Measurements from ENCODE around the gene CNIH2. TPM values are rescaled to one million over a fixed set of nuclear protein-coding genes. Genes with fewer than 3 reads are reported as not detected.

Gene CNIH2
- total RNA-seq, 2 experiments from 2014 or later: 4.1 to 6.2 TPM

- peak in 1 of 14 experiments; percentile 16 for DNase-seq
- Mint-ChIP-seq H3K27ac (no peak overlapping the region), H3K27me3 (no peaks in the 10 kb centered on the region), H3K4me1 (ENCODE audit: low read depth) (peaks cover 31% of the 10 kb centered on the region), H3K4me3 (no peak overlapping the region), H3K36me3 (ENCODE audit: low read depth) (peaks cover 9% of the 10 kb centered on the region), H3K9me3 (no peaks in the 10 kb centered on the region)
- Histone ChIP-seq H3K27ac (ENCODE audit: low read depth in 1 of 2, low read length in 2 of 2) (no peak overlapping the region), H3K4me3 (ENCODE audit: low read length) (no peak overlapping the region), H3K27me3 (ENCODE audit: control insufficient read depth in 1 of 2, insufficient read depth in 2 of 2, low read length in 2 of 2) (no peaks in the 10 kb centered on the region), H3K4me1 (ENCODE audit: insufficient read depth, low read length) (peaks cover 45% of the 10 kb centered on the region), H3K9me3 (ENCODE audit: control insufficient read depth in 1 of 2, insufficient read depth in 1 of 2, low read length in 2 of 2) (no peaks in the 10 kb centered on the region), H3K36me3 (ENCODE audit: insufficient read depth, low read length) (peaks cover 6% of the 10 kb centered on the region)
- ChIA-PET CTCF (interaction anchor here (4.0 kb wide), 1 partner anchor 20 kb away, joined by 30 read pairs; no protein-coding TSS in a partner anchor), POLR2A (no interaction called here)
- ATAC-seq (ENCODE audit: poor library complexity): no peak
- intact Hi-C loops (cut with DNase I, micrococcal nuclease): no loop called here
- no peak for TF ChIP-seq CTCF (IDR thresholded peaks at IDR 0.05)
Observed at GRCh38 chr11:66332371-66333219, 54.6 kb downstream of the CNIH2 start.

- CTCF ChIA-PET: interaction anchor here (1.0 kb wide), 1 partner anchor 55 kb away, joined by 4 read pairs; no protein-coding TSS in a partner anchor
- intact Hi-C loops (cut with DNase I, micrococcal nuclease): no loop called here
- no peak overlapping the region for H3K27ac Mint-ChIP-seq
- ATAC-seq (ENCODE audit: poor library complexity) (no peak), DNase-seq (peak in 1 of 14 experiments; percentile 18)
- no peaks in the 10 kb centered on the region for H3K9me3 ChIP-seq (ENCODE audit: control insufficient read depth in 1 of 2, insufficient read depth in 1 of 2, low read length in 2 of 2)
- H3K4me1 ChIP-seq (ENCODE audit: insufficient read depth, low read length): peaks cover 37% of the 10 kb centered on the region
- peaks cover 12% of the 10 kb centered on the region for H3K36me3 ChIP-seq (ENCODE audit: insufficient read depth, low read length)
- no peaks in the 10 kb centered on the region for H3K9me3 Mint-ChIP-seq
- H3K4me3 Mint-ChIP-seq: no peak overlapping the region
- H3K36me3 Mint-ChIP-seq (ENCODE audit: low read depth): peaks cover 9% of the 10 kb centered on the region
- POLR2A ChIA-PET: interaction anchor here (0.6 kb wide), 1 partner anchor 1110 kb away, joined by 3 read pairs; no protein-coding TSS in a partner anchor
- H3K27me3 ChIP-seq (ENCODE audit: control insufficient read depth in 1 of 2, insufficient read depth in 2 of 2, low read length in 2 of 2): no peaks in the 10 kb centered on the region
- no peaks in the 10 kb centered on the region for H3K27me3 Mint-ChIP-seq
- no peak overlapping the region for H3K4me3 ChIP-seq (ENCODE audit: low read length)
- TF ChIP-seq CTCF (IDR thresholded peaks at IDR 0.05): no peak
- H3K27ac ChIP-seq (ENCODE audit: low read depth in 1 of 2, low read length in 2 of 2): no peak overlapping the region
- H3K4me1 Mint-ChIP-seq (ENCODE audit: low read depth): peaks cover 23% of the 10 kb centered on the region
Observed at GRCh38 chr11:66333220-66333877, 55.4 kb downstream of the CNIH2 start.

Other genes with a start within 250 kb of the CNIH2 start
- not detected for gene GAL3ST3, start 229.0 kb upstream of the CNIH2 start, total RNA-seq
- gene SF3B2, start 225.8 kb upstream of the CNIH2 start, total RNA-seq: 100 to 1,000 TPM; 182 to 196 TPM
- gene PACS1, start 207.9 kb upstream of the CNIH2 start, total RNA-seq: 100 to 1,000 TPM; 179 to 183 TPM
- 10 to 100 TPM; 28.6 to 30.0 TPM for gene KLC2, start 20.5 kb upstream of the CNIH2 start, total RNA-seq
- 10 to 100 TPM; 27.4 to 29.4 TPM for gene RAB1B, start 9.5 kb upstream of the CNIH2 start, total RNA-seq
- gene YIF1A, start 11.0 kb downstream of the CNIH2 start, total RNA-seq: 10 to 100 TPM; 17.4 to 21.1 TPM
- gene TMEM151A, start 13.7 kb downstream of the CNIH2 start, total RNA-seq: under 1 TPM; 0.11 to 0.14 TPM
- gene CD248, start 38.9 kb downstream of the CNIH2 start, total RNA-seq: 1 to 10 TPM; 3.3 to 3.4 TPM
- 1 to 10 TPM; 1.2 to 1.6 TPM for gene RIN1, start 58.3 kb downstream of the CNIH2 start, total RNA-seq
- gene BRMS1, start 66.9 kb downstream of the CNIH2 start, total RNA-seq: 10 to 100 TPM; 52.7 to 58.4 TPM
- gene B4GAT1, start 69.5 kb downstream of the CNIH2 start, total RNA-seq: 1 to 10 TPM; 1.9 to 2.0 TPM
- gene SLC29A2, start 93.6 kb downstream of the CNIH2 start, total RNA-seq: 1 to 10 TPM; 9.7 TPM
- not detected for gene NPAS4, start 142.9 kb downstream of the CNIH2 start, total RNA-seq
- gene MRPL11, start 160.7 kb downstream of the CNIH2 start, total RNA-seq: 10 to 100 TPM; 17.7 to 21.0 TPM
- 10 to 100 TPM; 20.7 to 23.8 TPM for gene PELI3, start 188.7 kb downstream of the CNIH2 start, total RNA-seq
- gene DPP3, start 202.3 kb downstream of the CNIH2 start, total RNA-seq: 10 to 100 TPM; 16.9 to 17.7 TPM
- 10 to 100 TPM; 11.7 to 11.9 TPM for gene BBS1, start 232.5 kb downstream of the CNIH2 start, total RNA-seq

All from CD4-positive, alpha-beta T cell (primary cell).